HUES6 (cell line): ENCODE results near the gene ITIH3.

Source experiments
- H3K27ac ChIP-seq: 2 replicates; pipeline ENCODE4 v1.7.0; 2013; ENCODE audit warnings: low read depth, mild to moderate bottlenecking, low read length, inconsistent platforms
- H3K27me3 ChIP-seq: 2 replicates; pipeline ENCODE4 v1.6.1; 2013; ENCODE audit warnings: low read length; ENCODE audit not compliant: control insufficient read depth, insufficient read depth
- H3K36me3 ChIP-seq: 2 replicates; pipeline ENCODE4 v1.6.1; 2013; ENCODE audit warnings: low read length; ENCODE audit not compliant: control insufficient read depth, insufficient read depth
- H3K4me1 ChIP-seq: 2 replicates; pipeline ENCODE4 v1.6.1; 2013; ENCODE audit warnings: low read length; ENCODE audit not compliant: control insufficient read depth, insufficient read depth
- H3K4me3 ChIP-seq: 2 replicates; pipeline ENCODE4 v1.5.1; 2013; ENCODE audit warnings: low read depth, low read length
- H3K9ac ChIP-seq: one replicate; pipeline ENCODE4 v1.6.1; 2013; ENCODE audit warnings: mild to moderate bottlenecking, low read length
- H3K9me3 ChIP-seq: 2 replicates; pipeline ENCODE4 v1.6.1; 2013; ENCODE audit warnings: low read depth, low read length; ENCODE audit not compliant: control insufficient read depth, insufficient read depth

ITIH3 gene

GRCh38 chr3:52847726-52848125 is 53.1 kb downstream of the ITIH3 start:
- H3K4me3 ChIP-seq, result no peak overlapping the region
- no peak overlapping the region for H3K9ac ChIP-seq
- H3K27ac ChIP-seq, result no peak overlapping the region
- H3K4me1 ChIP-seq, result no peaks in the 10 kb centered on the region
- H3K9me3 ChIP-seq, result no peaks in the 10 kb centered on the region
- peaks cover 31% of the 10 kb centered on the region for H3K36me3 ChIP-seq
- no peaks in the 10 kb centered on the region for H3K27me3 ChIP-seq

- no peak overlapping the region for H3K9ac ChIP-seq
- no peaks in the 10 kb centered on the region for H3K4me1 ChIP-seq
- H3K9me3 ChIP-seq, result no peaks in the 10 kb centered on the region
- peaks cover 30% of the 10 kb centered on the region for H3K36me3 ChIP-seq
- H3K27me3 ChIP-seq, result no peaks in the 10 kb centered on the region
- H3K27ac ChIP-seq, result no peak overlapping the region
- no peak overlapping the region for H3K4me3 ChIP-seq
Measured at GRCh38 chr3:52848617-52849016, 54.0 kb downstream of the ITIH3 start.

GRCh38 chr3:52849656-52850055 is 55.1 kb downstream of the ITIH3 start:
- Histone ChIP-seq H3K9ac (no peak overlapping the region), H3K4me1 (no peaks in the 10 kb centered on the region), H3K36me3 (peaks cover 30% of the 10 kb centered on the region), H3K27me3 (no peaks in the 10 kb centered on the region), H3K9me3 (no peaks in the 10 kb centered on the region), H3K27ac (no peak overlapping the region), H3K4me3 (no peak overlapping the region)

- Histone ChIP-seq H3K27ac (no peak overlapping the region), H3K9ac (no peak overlapping the region), H3K4me1 (no peaks in the 10 kb centered on the region), H3K4me3 (no peak overlapping the region), H3K36me3 (peaks cover 30% of the 10 kb centered on the region), H3K9me3 (no peaks in the 10 kb centered on the region), H3K27me3 (no peaks in the 10 kb centered on the region)
Measured at GRCh38 chr3:52851348-52851747, 56.8 kb downstream of the ITIH3 start.

GRCh38 chr3:52852419-52852818 is 57.8 kb downstream of the ITIH3 start:
- no peak overlapping the region for H3K4me3 ChIP-seq
- H3K27ac ChIP-seq, result no peak overlapping the region
- no peak overlapping the region for H3K9ac ChIP-seq
- no peaks in the 10 kb centered on the region for H3K4me1 ChIP-seq
- H3K9me3 ChIP-seq, result no peaks in the 10 kb centered on the region
- H3K27me3 ChIP-seq, result no peaks in the 10 kb centered on the region
- peaks cover 25% of the 10 kb centered on the region for H3K36me3 ChIP-seq

GRCh38 chr3:52854013-52854412 is 59.4 kb downstream of the ITIH3 start:
- Histone ChIP-seq H3K9me3 (no peaks in the 10 kb centered on the region), H3K9ac (no peak overlapping the region), H3K27me3 (no peaks in the 10 kb centered on the region), H3K27ac (no peak overlapping the region), H3K4me3 (no peak overlapping the region), H3K4me1 (no peaks in the 10 kb centered on the region), H3K36me3 (peaks cover 9% of the 10 kb centered on the region)

GRCh38 chr3:52856666-52857065 is 62.1 kb downstream of the ITIH3 start:
- H3K27ac ChIP-seq, result no peak overlapping the region
- H3K4me1 ChIP-seq, result no peaks in the 10 kb centered on the region
- H3K9ac ChIP-seq, result no peak overlapping the region
- no peaks in the 10 kb centered on the region for H3K27me3 ChIP-seq
- no peak overlapping the region for H3K4me3 ChIP-seq
- H3K36me3 ChIP-seq, result no peaks in the 10 kb centered on the region; the same call in 1 of the 2 replicates
- H3K9me3 ChIP-seq, result no peaks in the 10 kb centered on the region

- no peak overlapping the region for H3K27ac ChIP-seq
- no peak overlapping the region for H3K4me3 ChIP-seq
- no peaks in the 10 kb centered on the region; the same call in 1 of the 2 replicates for H3K36me3 ChIP-seq
- H3K9ac ChIP-seq, result no peak overlapping the region
- no peaks in the 10 kb centered on the region for H3K4me1 ChIP-seq
- no peaks in the 10 kb centered on the region for H3K27me3 ChIP-seq
- no peaks in the 10 kb centered on the region for H3K9me3 ChIP-seq
Measured at GRCh38 chr3:52857133-52857532, 62.5 kb downstream of the ITIH3 start.

- Histone ChIP-seq H3K4me3 (no peak overlapping the region), H3K36me3 (no peaks in the 10 kb centered on the region; the same call in 1 of the 2 replicates), H3K27me3 (no peaks in the 10 kb centered on the region), H3K9me3 (no peaks in the 10 kb centered on the region), H3K27ac (no peak overlapping the region), H3K4me1 (no peaks in the 10 kb centered on the region), H3K9ac (no peak overlapping the region)
Measured at GRCh38 chr3:52857864-52858263, 63.3 kb downstream of the ITIH3 start.
